ENCODE results near the gene CD200. TPM values are rescaled to one million over a fixed set of nuclear protein-coding genes. Genes with fewer than 3 reads are reported as not detected.
"Not testable (repeated sequence)": the region's sequence is repeated elsewhere in the genome, so short reads cannot be mapped to it uniquely, and the experiment has no call there.

The CD200 gene
- total and polyA plus RNA-seq, 2 experiments from 2014 or later, result 51.9 to 65.0 TPM

DNA sequence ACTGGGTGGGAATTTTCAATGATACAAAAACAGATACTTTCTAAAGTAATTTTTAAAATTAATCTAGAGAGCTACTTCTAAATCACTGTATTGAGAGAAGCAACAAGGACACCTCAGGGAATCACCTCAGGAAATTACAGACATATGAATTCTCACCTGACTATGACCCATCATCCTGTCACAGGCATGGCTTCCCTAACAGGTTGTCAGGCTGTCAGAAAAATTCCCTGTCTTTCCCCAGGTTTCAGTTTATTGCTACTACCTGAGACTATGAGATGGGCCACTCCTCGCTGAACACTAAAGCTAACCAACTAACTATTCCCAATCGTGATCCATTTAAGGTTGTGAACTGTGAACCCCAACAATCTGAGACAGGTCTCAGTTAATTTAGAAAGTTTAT lies 66.1 kb downstream of the CD200 start:
- Mint-ChIP-seq H3K27ac (peak overlapping the region; percentile 96), H3K4me3 (peak overlapping the region; percentile 9; the same call in 1 of the 3 replicates), H3K4me1 (peaks cover 56% of the 10 kb centered on the region), H3K36me3 (ENCODE audit: low read depth) (no peaks in the 10 kb centered on the region; the same call in 2 of the 3 replicates), H3K27me3 (ENCODE audit: insufficient read depth, low read depth, poor library complexity) (peaks cover 11% of the 10 kb centered on the region), H3K9me3 (no peaks in the 10 kb centered on the region; the same call in 2 of the 3 replicates)
- Histone ChIP-seq H3K4me3 (peak overlapping the region; percentile 17; the same call in 1 of the 2 replicates), H3K27ac (ENCODE audit: low read depth) (peak overlapping the region; percentile 99), H4K20me1 (replicated peaks; ENCODE audit: insufficient read depth) (no peaks in the 10 kb centered on the region), H3K36me3 (ENCODE audit: insufficient read depth) (no peaks in the 10 kb centered on the region), H3K4me1 (ENCODE audit: insufficient read depth) (peaks cover 52% of the 10 kb centered on the region), H3F3A (replicated peaks; ENCODE audit: low read depth) (0 out of 2 replicates have a peak, but pooled peaks cover 6% of the 10 kb centered on the region), H3K27me3 (ENCODE audit: insufficient read depth) (no peaks in the 10 kb centered on the region), H3K79me2 (replicated peaks; ENCODE audit: insufficient read depth) (no peaks in the 10 kb centered on the region; the same call in 1 of the 2 replicates), H2AFZ (no peak overlapping the region), H3K9me2 (ENCODE audit: insufficient read depth) (no peaks in the 10 kb centered on the region), H3K4me2 (peak overlapping the region; percentile 44)
- no peak for TF ChIP-seq EZH2phosphoT487 (IDR thresholded peaks at IDR 0.05; ENCODE audit: unreplicated experiment)
- ATAC-seq, result no peak
- DNase-seq (ENCODE audit: low spot score), result no peak

GRCh38 chr3:112399554-112399953 lies 66.6 kb downstream of the CD200 start:
- Mint-ChIP-seq H3K4me3 (peak overlapping the region; percentile 35; the same call in 1 of the 3 replicates), H3K4me1 (peaks cover 57% of the 10 kb centered on the region), H3K27ac (peak overlapping the region; percentile 96), H3K27me3 (ENCODE audit: insufficient read depth, low read depth, poor library complexity) (peaks cover 11% of the 10 kb centered on the region)
- not testable (repeated sequence) for H3K9me3 Mint-ChIP-seq; H4K20me1 ChIP-seq (replicated peaks; ENCODE audit: insufficient read depth); H3K79me2 ChIP-seq (replicated peaks; ENCODE audit: insufficient read depth); H3K36me3 Mint-ChIP-seq (ENCODE audit: low read depth); H3K27me3 ChIP-seq (ENCODE audit: insufficient read depth); H3K9me2 ChIP-seq (ENCODE audit: insufficient read depth); H3F3A ChIP-seq (replicated peaks; ENCODE audit: low read depth); H3K36me3 ChIP-seq (ENCODE audit: insufficient read depth); H2AFZ ChIP-seq
- Histone ChIP-seq H3K27ac (ENCODE audit: low read depth) (peak overlapping the region; percentile 99), H3K4me3 (peak overlapping the region; percentile 17; the same call in 1 of the 2 replicates), H3K4me1 (ENCODE audit: insufficient read depth) (peaks cover 52% of the 10 kb centered on the region), H3K4me2 (peak overlapping the region; percentile 44)
- ATAC-seq, result peak; percentile 19
- peak; percentile 47 for DNase-seq (ENCODE audit: low spot score)

DNA sequence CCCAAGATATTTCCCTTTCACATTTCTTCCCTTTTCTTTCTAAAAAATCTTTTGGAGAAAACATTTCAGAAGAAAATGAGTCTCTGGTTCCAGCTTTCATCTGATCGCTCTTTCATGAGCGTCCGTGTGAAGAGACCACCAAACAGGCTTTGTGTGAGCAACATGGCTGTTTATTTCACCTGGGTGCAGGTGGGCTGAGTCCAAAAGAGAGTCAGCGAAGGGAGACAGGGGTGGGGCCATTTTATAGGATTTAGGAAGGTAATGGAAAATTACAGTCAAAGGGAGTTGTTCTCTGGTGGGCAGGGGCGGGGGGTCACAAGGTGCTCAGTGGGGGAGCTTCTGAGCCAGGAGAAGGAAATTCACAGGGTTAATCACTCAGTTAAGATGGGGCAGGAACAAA lies 67.4 kb downstream of the CD200 start:
- Mint-ChIP-seq H3K4me1 (peaks cover 63% of the 10 kb centered on the region), H3K4me3 (peak overlapping the region; percentile 35; the same call in 2 of the 3 replicates), H3K27ac (peak overlapping the region; percentile 96), H3K27me3 (ENCODE audit: insufficient read depth, low read depth, poor library complexity) (peaks cover 16% of the 10 kb centered on the region)
- H2AFZ ChIP-seq; H3F3A ChIP-seq (replicated peaks; ENCODE audit: low read depth); H3K9me3 Mint-ChIP-seq; H4K20me1 ChIP-seq (replicated peaks; ENCODE audit: insufficient read depth); H3K36me3 Mint-ChIP-seq (ENCODE audit: low read depth); ATAC-seq; H3K9me2 ChIP-seq (ENCODE audit: insufficient read depth); H3K79me2 ChIP-seq (replicated peaks; ENCODE audit: insufficient read depth); H3K27me3 ChIP-seq (ENCODE audit: insufficient read depth); H3K36me3 ChIP-seq (ENCODE audit: insufficient read depth): not testable (repeated sequence)
- Histone ChIP-seq H3K27ac (ENCODE audit: low read depth) (peak overlapping the region; percentile 99), H3K4me1 (ENCODE audit: insufficient read depth) (peaks cover 56% of the 10 kb centered on the region), H3K4me2 (peak overlapping the region; percentile 54), H3K4me3 (peak overlapping the region; percentile 21)
- peak; percentile 56 for DNase-seq (ENCODE audit: low spot score)
- peak; percentile 41 for TF ChIP-seq POLR2AphosphoS5 (IDR thresholded peaks at IDR 0.05; ENCODE audit: low read depth)

GRCh38 chr3:112401617-112402016 lies 68.7 kb downstream of the CD200 start:
- no peak for DNase-seq (ENCODE audit: low spot score)
- H3K27ac Mint-ChIP-seq, result peak overlapping the region; percentile 94
- TF ChIP-seq CTCF (conservative IDR thresholded peaks at IDR 0.05; ENCODE audit: low read depth in 2 of 2) (no peak), NANOG (IDR thresholded peaks at IDR 0.05; ENCODE audit: borderline replicate concordance) (no peak), ZNF331 (CRISPR knock-in tag; IDR thresholded peaks at IDR 0.05; ENCODE audit: low read depth) (no peak), CREB1 (CRISPR knock-in tag; IDR thresholded peaks at IDR 0.05; ENCODE audit: low read depth) (no peak)
- TF ChIP-seq, protein P1, sequence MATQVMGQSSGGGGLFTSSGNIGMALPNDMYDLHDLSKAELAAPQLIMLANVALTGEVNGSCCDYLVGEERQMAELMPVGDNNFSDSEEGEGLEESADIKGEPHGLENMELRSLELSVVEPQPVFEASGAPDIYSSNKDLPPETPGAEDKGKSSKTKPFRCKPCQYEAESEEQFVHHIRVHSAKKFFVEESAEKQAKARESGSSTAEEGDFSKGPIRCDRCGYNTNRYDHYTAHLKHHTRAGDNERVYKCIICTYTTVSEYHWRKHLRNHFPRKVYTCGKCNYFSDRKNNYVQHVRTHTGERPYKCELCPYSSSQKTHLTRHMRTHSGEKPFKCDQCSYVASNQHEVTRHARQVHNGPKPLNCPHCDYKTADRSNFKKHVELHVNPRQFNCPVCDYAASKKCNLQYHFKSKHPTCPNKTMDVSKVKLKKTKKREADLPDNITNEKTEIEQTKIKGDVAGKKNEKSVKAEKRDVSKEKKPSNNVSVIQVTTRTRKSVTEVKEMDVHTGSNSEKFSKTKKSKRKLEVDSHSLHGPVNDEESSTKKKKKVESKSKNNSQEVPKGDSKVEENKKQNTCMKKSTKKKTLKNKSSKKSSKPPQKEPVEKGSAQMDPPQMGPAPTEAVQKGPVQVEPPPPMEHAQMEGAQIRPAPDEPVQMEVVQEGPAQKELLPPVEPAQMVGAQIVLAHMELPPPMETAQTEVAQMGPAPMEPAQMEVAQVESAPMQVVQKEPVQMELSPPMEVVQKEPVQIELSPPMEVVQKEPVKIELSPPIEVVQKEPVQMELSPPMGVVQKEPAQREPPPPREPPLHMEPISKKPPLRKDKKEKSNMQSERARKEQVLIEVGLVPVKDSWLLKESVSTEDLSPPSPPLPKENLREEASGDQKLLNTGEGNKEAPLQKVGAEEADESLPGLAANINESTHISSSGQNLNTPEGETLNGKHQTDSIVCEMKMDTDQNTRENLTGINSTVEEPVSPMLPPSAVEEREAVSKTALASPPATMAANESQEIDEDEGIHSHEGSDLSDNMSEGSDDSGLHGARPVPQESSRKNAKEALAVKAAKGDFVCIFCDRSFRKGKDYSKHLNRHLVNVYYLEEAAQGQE (IDR thresholded peaks at IDR 0.05; ENCODE audit: unreplicated experiment), result no peak

More at GRCh38 chr3:112401617-112402016, 68.7 kb downstream of the CD200 start:
- 0 out of 2 replicates have a peak overlapping the region, but pooled peaks have one; percentile 1 for H3K4me3 ChIP-seq
- no peak for ATAC-seq
- no peaks in the 10 kb centered on the region for H3K36me3 Mint-ChIP-seq (ENCODE audit: low read depth)
- H3K9me2 ChIP-seq (ENCODE audit: insufficient read depth), result no peaks in the 10 kb centered on the region
- H3K4me1 ChIP-seq (ENCODE audit: insufficient read depth), result peaks cover 68% of the 10 kb centered on the region
- H3F3A ChIP-seq (replicated peaks; ENCODE audit: low read depth), result 0 out of 2 replicates have a peak, but pooled peaks cover 6% of the 10 kb centered on the region
- peaks cover 66% of the 10 kb centered on the region for H3K4me1 Mint-ChIP-seq
- no peaks in the 10 kb centered on the region for H4K20me1 ChIP-seq (replicated peaks; ENCODE audit: insufficient read depth)
- H3K79me2 ChIP-seq (replicated peaks; ENCODE audit: insufficient read depth), result no peaks in the 10 kb centered on the region; the same call in 1 of the 2 replicates
- peak overlapping the region; percentile 9 for H3K4me2 ChIP-seq
- H3K9me3 Mint-ChIP-seq, result no peaks in the 10 kb centered on the region
- no peaks in the 10 kb centered on the region for H3K27me3 ChIP-seq (ENCODE audit: insufficient read depth)
- no peak overlapping the region for H2AFZ ChIP-seq
- no peak overlapping the region for H3K4me3 Mint-ChIP-seq
- peaks cover 18% of the 10 kb centered on the region for H3K27me3 Mint-ChIP-seq (ENCODE audit: insufficient read depth, low read depth, poor library complexity)
- peak overlapping the region; percentile 94 for H3K27ac ChIP-seq (ENCODE audit: low read depth)
- no peaks in the 10 kb centered on the region for H3K36me3 ChIP-seq (ENCODE audit: insufficient read depth)
